GM10266 (cell line): Measurements from ENCODE around the gene DHPS.
"Not testable (repeated sequence)": the region's sequence is repeated elsewhere in the genome, so short reads cannot be mapped to it uniquely, and the experiment has no call there.

ENCODE experiments used
- DNase-seq: peaks from one replicate; pipeline ENCODE4 v3.0.0; 2012; ENCODE audit errors: extremely low spot score
- TF ChIP-seq, protein P1 (sequence below): IDR thresholded peaks from 2 replicates; pipeline ENCODE4 v1.5.1; 2012; ENCODE audit warnings: mild to moderate bottlenecking, low read depth; ENCODE audit not compliant: control insufficient read depth, insufficient read depth; ENCODE audit errors: missing control alignments

The DHPS gene

GRCh38 chr19:12652219-12652618 lies 29.5 kb downstream of the DHPS start:
- DNase-seq: peak; percentile 8
- TF ChIP-seq, protein P1, sequence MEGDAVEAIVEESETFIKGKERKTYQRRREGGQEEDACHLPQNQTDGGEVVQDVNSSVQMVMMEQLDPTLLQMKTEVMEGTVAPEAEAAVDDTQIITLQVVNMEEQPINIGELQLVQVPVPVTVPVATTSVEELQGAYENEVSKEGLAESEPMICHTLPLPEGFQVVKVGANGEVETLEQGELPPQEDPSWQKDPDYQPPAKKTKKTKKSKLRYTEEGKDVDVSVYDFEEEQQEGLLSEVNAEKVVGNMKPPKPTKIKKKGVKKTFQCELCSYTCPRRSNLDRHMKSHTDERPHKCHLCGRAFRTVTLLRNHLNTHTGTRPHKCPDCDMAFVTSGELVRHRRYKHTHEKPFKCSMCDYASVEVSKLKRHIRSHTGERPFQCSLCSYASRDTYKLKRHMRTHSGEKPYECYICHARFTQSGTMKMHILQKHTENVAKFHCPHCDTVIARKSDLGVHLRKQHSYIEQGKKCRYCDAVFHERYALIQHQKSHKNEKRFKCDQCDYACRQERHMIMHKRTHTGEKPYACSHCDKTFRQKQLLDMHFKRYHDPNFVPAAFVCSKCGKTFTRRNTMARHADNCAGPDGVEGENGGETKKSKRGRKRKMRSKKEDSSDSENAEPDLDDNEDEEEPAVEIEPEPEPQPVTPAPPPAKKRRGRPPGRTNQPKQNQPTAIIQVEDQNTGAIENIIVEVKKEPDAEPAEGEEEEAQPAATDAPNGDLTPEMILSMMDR: no peak

DNA sequence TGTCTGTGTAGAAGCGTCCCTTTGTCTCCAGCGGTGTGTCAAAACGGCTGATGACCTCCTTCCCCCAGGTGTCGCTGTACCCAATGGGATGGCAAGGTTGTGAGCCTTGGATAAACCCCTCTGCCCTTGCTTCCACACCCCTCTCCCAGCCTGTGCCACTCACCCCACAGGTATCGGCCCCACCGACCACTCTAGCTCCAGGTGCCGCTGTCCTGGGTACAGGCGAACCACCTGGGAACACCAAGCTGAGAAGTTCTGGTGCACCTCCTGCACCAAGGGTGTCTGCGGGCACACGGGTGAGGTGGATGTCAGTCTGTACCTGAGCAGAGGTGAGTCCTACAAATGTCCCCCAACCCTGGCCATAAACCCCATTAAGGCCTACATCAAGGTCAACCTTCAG lies 31.7 kb downstream of the DHPS start:
- peak; percentile 17 for DNase-seq
- TF ChIP-seq, protein P1: no peak

- TF ChIP-seq, protein P1: no peak
- peak; percentile 17 for DNase-seq
Observed at GRCh38 chr19:12648088-12648487, 33.6 kb downstream of the DHPS start.

- peak; percentile 34 for DNase-seq
- TF ChIP-seq, protein P1: no peak
Observed at GRCh38 chr19:12647490-12648071, 34.1 kb downstream of the DHPS start.

GRCh38 chr19:12647047-12647446 lies 34.6 kb downstream of the DHPS start:
- TF ChIP-seq, protein P1: no peak
- no peak for DNase-seq

DNA sequence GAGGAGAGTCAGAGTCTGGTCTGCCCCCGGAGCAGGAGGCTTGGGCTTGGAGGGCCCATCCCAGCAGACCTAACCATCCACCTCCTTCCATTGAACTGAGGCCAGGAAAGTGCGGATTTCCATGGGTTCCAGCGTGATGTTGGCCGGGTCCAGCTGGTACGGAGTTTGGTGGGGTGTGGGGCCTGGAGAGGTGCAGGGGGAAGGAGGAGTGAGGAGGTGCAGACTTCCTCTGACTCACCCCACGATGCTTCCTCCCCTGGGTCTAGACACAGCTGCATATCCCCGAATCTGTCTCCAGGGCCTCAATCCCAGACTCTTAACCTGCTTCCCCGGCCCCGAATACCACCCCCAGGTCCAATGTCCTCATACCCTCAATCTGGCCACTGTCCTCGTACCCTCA lies 35.1 kb downstream of the DHPS start:
- TF ChIP-seq, protein P1: no peak
- peak; percentile 20 for DNase-seq

DNA sequence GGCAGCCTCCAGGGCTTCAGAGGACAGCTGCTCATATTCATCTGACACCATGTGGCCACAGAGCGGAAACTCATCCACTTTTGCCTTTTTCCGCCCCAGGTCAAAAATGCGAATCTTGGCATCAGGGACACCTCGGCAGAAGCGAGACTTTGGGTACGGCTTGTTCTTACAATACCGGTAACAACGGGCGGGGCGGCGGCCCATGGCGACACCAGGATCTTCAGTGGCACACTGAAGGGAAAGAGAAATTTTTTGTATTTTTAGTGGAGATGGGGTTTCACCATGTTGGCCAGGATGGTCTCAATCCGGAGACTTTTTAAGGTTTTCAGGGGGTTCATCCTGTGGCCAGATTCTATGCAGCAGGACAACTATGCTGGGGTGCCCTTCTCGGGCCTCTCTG lies 38.0 kb downstream of the DHPS start:
- not testable (repeated sequence) for DNase-seq

DNA sequence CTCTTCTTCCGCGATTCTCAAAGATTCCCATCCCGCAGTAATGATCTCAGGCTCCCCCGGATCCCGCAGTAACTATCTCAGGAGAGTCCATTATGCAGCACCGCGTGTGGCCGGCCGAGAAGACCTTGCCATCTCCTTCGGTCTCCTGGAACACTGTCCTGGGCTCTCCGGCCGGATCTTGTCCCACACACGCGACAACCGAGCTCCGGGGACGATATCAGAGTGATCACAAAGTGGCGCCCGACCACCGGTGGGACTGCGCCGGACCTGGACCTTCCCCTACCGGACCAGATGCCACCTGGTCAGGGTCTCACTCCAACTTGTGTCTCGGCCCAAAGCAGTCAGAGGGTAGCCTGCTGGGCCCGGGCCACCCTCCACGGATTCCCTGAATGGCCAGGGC lies 39.2 kb downstream of the DHPS start:
- peak; percentile 5 for DNase-seq
- TF ChIP-seq, protein P1: no peak
